WTC11 (cell line): ENCODE measurements around the gene KRT82.

ENCODE experiments used
- ATF2 ChIP-seq: sonication (generic); formaldehyde crosslinking; IDR thresholded peaks from 2 replicates; pipeline ENCODE4 v1.8.1; 2022; ENCODE audit warnings: low read depth, missing genetic modification reagents, borderline replicate concordance
- CTCF ChIP-seq: fragments of 200-600 bp; IDR thresholded peaks from 2 replicates; pipeline ENCODE4 v1.8.0; 2022; ENCODE audit warnings: antibody characterized with exemption
- IRF1 ChIP-seq: sonication (generic); formaldehyde crosslinking; IDR thresholded peaks from 2 replicates; pipeline ENCODE4 v1.8.0; 2023; ENCODE audit warnings: missing genetic modification reagents
- MAX ChIP-seq: sonication (generic); formaldehyde crosslinking; IDR thresholded peaks from 2 replicates; pipeline ENCODE4 v1.8.0; 2022; ENCODE audit warnings: mild to moderate bottlenecking, missing genetic modification reagents
- NR1H2 ChIP-seq: sonication (generic); formaldehyde crosslinking; IDR thresholded peaks from 2 replicates; pipeline ENCODE4 v1.9.0; 2021; ENCODE audit warnings: mild to moderate bottlenecking, moderate library complexity, missing genetic modification reagents

- TF ChIP-seq MAX (CRISPR knock-in tag): no peak
- TF ChIP-seq CTCF: no peak
- no peak for TF ChIP-seq IRF1 (CRISPR knock-in tag)
- TF ChIP-seq NR1H2 (CRISPR knock-in tag): no peak
- TF ChIP-seq ATF2: no peak
Observed at GRCh38 chr12:52359621-52360061, 46.5 kb downstream of the KRT82 start.
